Mesenchymal stem cell (in vitro differentiated cells and primary cell): ENCODE results near the gene ARHGAP12.

Source experiments
- DNase-seq: peaks from one replicate; pipeline ENCODE4 v3.0.0-alpha.2; 2013
- H2AFZ ChIP-seq: one replicate; pipeline ENCODE4 v1.6.1; 2013; ENCODE audit warnings: low read depth, mild to moderate bottlenecking, control low read depth, inconsistent platforms, low read length, moderate library complexity
- H2AK5ac ChIP-seq: 2 replicates; pipeline ENCODE4 v1.6.1; 2013; ENCODE audit warnings: low read length, moderate library complexity, mild to moderate bottlenecking, inconsistent platforms; ENCODE audit not compliant: severe bottlenecking
- H2BK120ac ChIP-seq: one replicate; pipeline ENCODE4 v1.6.1; 2013; ENCODE audit warnings: low read depth, mild to moderate bottlenecking, inconsistent platforms, low read length, moderate library complexity
- H2BK12ac ChIP-seq, 2 experiments: one replicate each; pipeline ENCODE4 v1.6.1; 2013; ENCODE audit warnings: inconsistent platforms in 2 of 2, low read length in 2 of 2, mild to moderate bottlenecking in 2 of 2, moderate library complexity in 2 of 2, control low read depth in 1 of 2
- H2BK15ac ChIP-seq: one replicate; pipeline ENCODE4 v1.6.1; 2013; ENCODE audit warnings: mild to moderate bottlenecking, low read depth, inconsistent platforms; ENCODE audit not compliant: poor library complexity, severe bottlenecking
- H2BK5ac ChIP-seq: 2 replicates; pipeline ENCODE4 v1.6.1; 2013; ENCODE audit warnings: low read depth, mild to moderate bottlenecking, low read length, control low read depth, inconsistent platforms; ENCODE audit not compliant: poor library complexity, severe bottlenecking
- H3K14ac ChIP-seq, 2 experiments: one replicate each; pipeline ENCODE4 v1.6.1; 2013; ENCODE audit warnings: inconsistent platforms in 2 of 2, low read length in 2 of 2, control low read depth in 1 of 2, mild to moderate bottlenecking in 1 of 2, moderate library complexity in 1 of 2
- H3K18ac ChIP-seq, 2 experiments: one replicate each; pipeline ENCODE4 v1.6.1; 2013; ENCODE audit warnings: inconsistent platforms in 2 of 2, low read length in 2 of 2, control low read depth in 1 of 2, low read depth in 1 of 2, mild to moderate bottlenecking in 1 of 2
- H3K23ac ChIP-seq, 2 experiments: one replicate each; pipeline ENCODE4 v1.6.1; 2013; ENCODE audit warnings: inconsistent platforms in 2 of 2, low read length in 2 of 2, mild to moderate bottlenecking in 2 of 2, moderate library complexity in 2 of 2, control low read depth in 1 of 2
- H3K27ac ChIP-seq: 2 replicates; pipeline ENCODE4 v1.5.1; 2013; ENCODE audit warnings: mild to moderate bottlenecking, moderate library complexity, low read length, control low read depth, inconsistent platforms; ENCODE audit not compliant: poor library complexity, severe bottlenecking
- H3K27me3 ChIP-seq, 2 experiments: 2 replicates each; pipeline versions ENCODE4 v1.6.1 to v1.7.0; 2013; ENCODE audit warnings: low read length in 2 of 2, mild to moderate bottlenecking in 2 of 2, moderate library complexity in 2 of 2, control low read depth in 1 of 2, inconsistent platforms in 1 of 2; ENCODE audit not compliant: control insufficient read depth in 1 of 2, insufficient read depth in 1 of 2
- H3K36me3 ChIP-seq, 2 experiments: 2 replicates each; pipeline versions ENCODE4 v1.6.1 to v1.7.0; 2013; ENCODE audit warnings: low read length in 2 of 2, control low read depth in 1 of 2, inconsistent platforms in 1 of 2, low read depth in 1 of 2, mild to moderate bottlenecking in 1 of 2; ENCODE audit not compliant: insufficient read depth in 2 of 2, control insufficient read depth in 1 of 2
- H3K4ac ChIP-seq, 2 experiments: one replicate each; pipeline ENCODE4 v1.6.1; 2013; ENCODE audit warnings: inconsistent platforms in 2 of 2, low read length in 2 of 2, mild to moderate bottlenecking in 2 of 2, moderate library complexity in 2 of 2, control low read depth in 1 of 2, low read depth in 1 of 2
- H3K4me1 ChIP-seq: 2 replicates; pipeline ENCODE4 v1.6.1; 2013; ENCODE audit warnings: low read depth, low read length, control low read depth; ENCODE audit not compliant: control insufficient read depth, insufficient read depth
- H3K4me2 ChIP-seq: 2 replicates; pipeline ENCODE4 v1.6.1; 2013; ENCODE audit warnings: low read length, mild to moderate bottlenecking, inconsistent platforms; ENCODE audit not compliant: poor library complexity, severe bottlenecking
- H3K4me3 ChIP-seq, 2 experiments: 2 replicates each; pipeline versions ENCODE4 v1.5.1 to v1.7.0; 2013; ENCODE audit warnings: low read length in 2 of 2, mild to moderate bottlenecking in 2 of 2, control low read depth in 1 of 2, low read depth in 1 of 2; ENCODE audit not compliant: insufficient read depth in 1 of 2
- H3K79me1 ChIP-seq: replicated peaks from 2 replicates; pipeline ENCODE4 v1.6.1; 2013; ENCODE audit warnings: mild to moderate bottlenecking, control low read depth, low read length, inconsistent platforms; ENCODE audit not compliant: poor library complexity, severe bottlenecking
- H3K9ac ChIP-seq: 2 replicates; pipeline ENCODE4 v1.7.0; 2013; ENCODE audit warnings: mild to moderate bottlenecking, low read length, moderate library complexity
- H3K9me3 ChIP-seq: 2 replicates; pipeline ENCODE4 v1.7.0; 2013; ENCODE audit warnings: mild to moderate bottlenecking, low read length; ENCODE audit not compliant: control insufficient read depth
- H4K8ac ChIP-seq: one replicate; pipeline ENCODE4 v1.6.1; 2013; ENCODE audit warnings: inconsistent platforms, mild to moderate bottlenecking, low read length, moderate library complexity
- H4K91ac ChIP-seq: one replicate; pipeline ENCODE4 v1.6.1; 2013; ENCODE audit warnings: mild to moderate bottlenecking, low read length, inconsistent platforms
- WGBS: methylation state at CpG from one replicate; pipeline ENCODE4 v1.1.7; 2013; ENCODE audit warnings: mixed read lengths; 5-methylcytosine and 5-hydroxymethylcytosine counted together

ARHGAP12 gene

DNA sequence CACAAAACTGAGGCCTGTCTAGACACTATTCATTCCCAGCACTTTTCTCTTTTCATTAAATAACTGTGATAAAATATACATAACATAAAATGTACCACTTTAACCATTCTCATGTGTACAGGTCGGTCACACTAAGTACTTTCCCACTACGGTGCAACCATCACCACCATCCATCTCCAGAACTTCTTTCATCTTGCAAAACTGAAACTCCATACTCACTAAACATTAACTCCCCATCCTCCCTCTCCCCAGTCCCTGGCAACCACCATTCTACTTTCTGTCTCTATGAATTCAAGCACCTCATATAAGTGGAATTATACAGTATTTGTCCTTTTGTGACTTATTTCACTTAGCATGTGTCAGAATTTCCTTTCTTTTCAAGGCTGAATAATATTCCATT, 53.0 kb downstream of the ARHGAP12 start:
- H3K4ac ChIP-seq, result no peak overlapping the region
- peaks cover 6% of the 10 kb centered on the region for H3K4me1 ChIP-seq
- H3K9me3 ChIP-seq, result no peaks in the 10 kb centered on the region
- no peak for DNase-seq
- no peak overlapping the region for H3K18ac ChIP-seq
- no peaks in the 10 kb centered on the region for H3K27me3 ChIP-seq
- H4K8ac ChIP-seq, result no peak overlapping the region
- no peak overlapping the region for H2BK15ac ChIP-seq
- no peak overlapping the region for H2AK5ac ChIP-seq
- H2BK5ac ChIP-seq, result no peak overlapping the region
- H4K91ac ChIP-seq, result no peak overlapping the region
- no peak overlapping the region for H2BK12ac ChIP-seq
- H2BK120ac ChIP-seq, result no peak overlapping the region
- H3K27ac ChIP-seq, result no peak overlapping the region
- H3K9ac ChIP-seq, result no peak overlapping the region
- no peak overlapping the region for H3K4me3 ChIP-seq
- H2AFZ ChIP-seq, result no peak overlapping the region
- H3K36me3 ChIP-seq, result peaks cover 0 to 5% of the 10 kb centered on the region in 2 experiments
- H3K14ac ChIP-seq, result no peak overlapping the region
- 97% methylated on average over 2 of the region's 2 CpGs for WGBS
- H3K79me1 ChIP-seq, result peaks cover 12% of the 10 kb centered on the region
- H3K4me2 ChIP-seq, result no peak overlapping the region
- H3K23ac ChIP-seq, result no peak overlapping the region

DNA sequence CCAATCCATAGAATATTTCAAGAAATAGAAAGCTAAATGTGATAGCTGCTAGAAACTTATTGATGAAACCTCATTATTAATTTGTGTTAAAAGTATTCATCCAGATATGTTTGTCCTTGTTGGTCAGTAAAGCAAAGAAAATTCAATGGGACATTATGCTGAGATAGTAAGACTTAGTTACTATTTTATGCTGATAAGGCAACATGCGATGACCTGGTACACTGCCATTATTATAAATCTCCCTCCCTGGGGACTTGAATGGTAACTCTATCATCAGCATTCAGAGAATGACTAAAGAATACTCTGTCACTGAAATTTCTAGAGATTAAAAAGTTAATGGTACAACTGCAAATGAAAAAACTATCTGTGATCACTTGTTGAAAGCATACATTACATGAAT, 54.9 kb downstream of the ARHGAP12 start:
- H2BK12ac ChIP-seq, result no peak overlapping the region
- no peaks in the 10 kb centered on the region for H3K27me3 ChIP-seq
- no CpG with 5 or more reads among the region's 1 CpG for WGBS

DNA sequence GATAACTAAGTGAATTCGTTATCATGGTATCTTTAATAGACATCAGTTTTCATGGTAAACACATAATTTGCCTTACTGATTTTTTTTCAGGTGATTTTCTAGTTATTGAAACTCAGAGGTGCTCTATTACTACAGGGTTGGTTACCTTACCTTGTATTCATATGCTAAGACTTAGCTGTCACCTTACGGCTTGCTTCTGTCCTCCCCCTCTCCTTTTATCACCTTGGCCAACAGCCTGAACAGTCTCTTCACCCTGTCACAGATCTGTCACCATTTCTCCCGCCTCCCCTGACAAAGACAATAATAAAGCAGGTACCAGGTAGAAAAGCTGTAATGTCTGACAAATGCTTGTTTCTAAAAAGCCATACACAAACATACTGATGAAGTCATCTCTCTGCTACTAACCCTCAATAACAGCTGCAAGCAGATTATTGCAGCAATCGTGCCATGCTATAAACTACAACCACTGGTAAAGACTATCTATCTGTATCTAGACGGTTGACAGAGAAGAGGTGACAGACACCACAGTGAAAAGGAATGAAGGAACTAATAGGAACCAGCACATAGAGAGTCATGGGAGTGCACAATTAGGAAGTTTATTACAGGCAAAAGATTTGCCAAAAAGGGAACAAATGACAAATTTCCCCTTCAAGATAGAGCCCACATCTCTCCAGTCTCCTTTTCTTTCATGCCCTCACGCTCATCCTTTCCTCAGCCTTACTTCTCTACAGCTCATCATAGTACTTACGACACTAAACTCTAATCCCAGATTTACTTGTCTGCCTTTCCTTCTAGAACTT, 57.2 kb downstream of the ARHGAP12 start:
- no peak overlapping the region for H2BK5ac ChIP-seq
- no peak overlapping the region for H2BK12ac ChIP-seq
- H3K14ac ChIP-seq, result no peak overlapping the region
- no peak overlapping the region for H4K91ac ChIP-seq
- no peak overlapping the region for H3K4ac ChIP-seq
- H3K4me3 ChIP-seq, result no peak overlapping the region
- H3K9ac ChIP-seq, result no peak overlapping the region
- no peak overlapping the region for H3K27ac ChIP-seq
- H3K27me3 ChIP-seq, result no peaks in the 10 kb centered on the region
- H3K23ac ChIP-seq, result no peak overlapping the region
- H2AK5ac ChIP-seq, result no peak overlapping the region
- H2BK15ac ChIP-seq, result no peak overlapping the region
- WGBS, result 73% methylated on average over 6 of the region's 7 CpGs
- peak; percentile 36 for DNase-seq
- no peaks in the 10 kb centered on the region for H3K36me3 ChIP-seq
- no peak overlapping the region for H3K18ac ChIP-seq
- no peak overlapping the region for H2AFZ ChIP-seq
- no peaks in the 10 kb centered on the region for H3K9me3 ChIP-seq
- H2BK120ac ChIP-seq, result no peak overlapping the region
- peaks cover 17% of the 10 kb centered on the region for H3K79me1 ChIP-seq
- H3K4me1 ChIP-seq, result peaks cover 3% of the 10 kb centered on the region
- H3K4me2 ChIP-seq, result no peak overlapping the region
- no peak overlapping the region for H4K8ac ChIP-seq

More for the DNA sequence above, 54.9 kb downstream of the ARHGAP12 start:
- H4K8ac ChIP-seq, result no peak overlapping the region
- H3K4me1 ChIP-seq, result peaks cover 2% of the 10 kb centered on the region
- H3K9me3 ChIP-seq, result no peaks in the 10 kb centered on the region
- H2BK15ac ChIP-seq, result no peak overlapping the region
- no peak overlapping the region for H2AFZ ChIP-seq
- no peak overlapping the region for H4K91ac ChIP-seq
- no peak overlapping the region for H3K4me2 ChIP-seq
- H3K36me3 ChIP-seq, result no peaks in the 10 kb centered on the region
- no peak overlapping the region for H3K4me3 ChIP-seq
- H3K27ac ChIP-seq, result no peak overlapping the region
- H2AK5ac ChIP-seq, result no peak overlapping the region
- H3K4ac ChIP-seq, result no peak overlapping the region
- peaks cover 12% of the 10 kb centered on the region for H3K79me1 ChIP-seq
- H2BK120ac ChIP-seq, result no peak overlapping the region
- H3K9ac ChIP-seq, result no peak overlapping the region
- no peak overlapping the region for H2BK5ac ChIP-seq
- no peak overlapping the region for H3K23ac ChIP-seq
- no peak overlapping the region for H3K18ac ChIP-seq
- no peak for DNase-seq
- no peak overlapping the region for H3K14ac ChIP-seq

DNA sequence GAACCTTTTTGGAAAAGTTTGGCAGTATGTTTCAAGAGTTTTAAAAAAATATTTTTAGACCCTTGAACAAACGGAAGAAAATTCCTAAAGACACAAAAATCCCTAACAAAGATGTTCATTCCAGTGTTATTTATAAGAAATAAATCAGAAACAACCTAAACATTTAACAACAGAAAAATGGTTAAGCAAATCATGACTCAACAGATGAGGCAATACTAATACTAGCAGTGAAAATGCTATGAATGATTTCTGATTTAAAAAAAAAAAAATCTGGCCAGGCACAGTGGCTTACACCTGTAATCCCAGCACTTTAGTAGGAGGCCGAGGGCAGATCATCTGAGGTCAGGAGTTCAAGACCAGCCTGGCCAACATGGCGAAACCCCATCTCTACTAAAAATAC, 61.0 kb downstream of the ARHGAP12 start:
- DNase-seq, result peak; percentile 34
- H2BK15ac ChIP-seq, result no peak overlapping the region
- no peak overlapping the region for H3K4ac ChIP-seq
- H3K23ac ChIP-seq, result no peak overlapping the region
- no peaks in the 10 kb centered on the region for H3K9me3 ChIP-seq
- no peak overlapping the region for H3K27ac ChIP-seq
- H3K14ac ChIP-seq, result no peak overlapping the region
- no peak overlapping the region for H2BK120ac ChIP-seq
- H3K4me2 ChIP-seq, result no peak overlapping the region
- H2AK5ac ChIP-seq, result no peak overlapping the region
- no peak overlapping the region for H2BK12ac ChIP-seq
- no peak overlapping the region for H4K8ac ChIP-seq
- WGBS, result 95% methylated on average over 2 of the region's 3 CpGs
- H4K91ac ChIP-seq, result no peak overlapping the region
- no peaks in the 10 kb centered on the region for H3K36me3 ChIP-seq
- H3K4me1 ChIP-seq, result peaks cover 3% of the 10 kb centered on the region
- no peak overlapping the region for H3K4me3 ChIP-seq
- H3K9ac ChIP-seq, result peak overlapping the region; percentile 13
- H3K27me3 ChIP-seq, result no peaks in the 10 kb centered on the region
- H2BK5ac ChIP-seq, result no peak overlapping the region
- H3K18ac ChIP-seq, result no peak overlapping the region
- H3K79me1 ChIP-seq, result peaks cover 15% of the 10 kb centered on the region
- H2AFZ ChIP-seq, result no peak overlapping the region
